ENCODE results near the gene WSCD1.

WSCD1 gene

DNA sequence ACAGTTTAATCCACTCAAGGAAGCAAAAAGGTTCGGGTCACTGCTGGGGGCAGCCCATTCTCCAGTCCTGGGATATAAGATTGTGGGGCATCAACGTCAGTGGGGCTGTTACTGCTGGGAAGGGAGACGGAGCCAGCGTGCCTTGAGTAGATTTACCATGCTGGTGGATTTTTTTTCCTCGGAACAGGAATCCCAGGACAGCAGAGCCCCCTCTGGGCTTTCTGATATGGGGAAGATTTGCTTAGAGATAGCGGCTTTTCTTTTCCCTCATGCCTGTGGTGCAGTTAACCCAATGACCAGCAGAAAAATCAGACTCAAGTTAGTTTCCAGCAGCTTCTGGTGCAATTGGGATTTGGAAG is 35.4 kb downstream of the WSCD1 start:
- no peak for DNase-seq (ENCODE audit: low read depth)
- H3K4me3 ChIP-seq (ENCODE audit: control insufficient read depth, low read depth, low read length) = no peak overlapping the region
- TF ChIP-seq, protein P1, sequence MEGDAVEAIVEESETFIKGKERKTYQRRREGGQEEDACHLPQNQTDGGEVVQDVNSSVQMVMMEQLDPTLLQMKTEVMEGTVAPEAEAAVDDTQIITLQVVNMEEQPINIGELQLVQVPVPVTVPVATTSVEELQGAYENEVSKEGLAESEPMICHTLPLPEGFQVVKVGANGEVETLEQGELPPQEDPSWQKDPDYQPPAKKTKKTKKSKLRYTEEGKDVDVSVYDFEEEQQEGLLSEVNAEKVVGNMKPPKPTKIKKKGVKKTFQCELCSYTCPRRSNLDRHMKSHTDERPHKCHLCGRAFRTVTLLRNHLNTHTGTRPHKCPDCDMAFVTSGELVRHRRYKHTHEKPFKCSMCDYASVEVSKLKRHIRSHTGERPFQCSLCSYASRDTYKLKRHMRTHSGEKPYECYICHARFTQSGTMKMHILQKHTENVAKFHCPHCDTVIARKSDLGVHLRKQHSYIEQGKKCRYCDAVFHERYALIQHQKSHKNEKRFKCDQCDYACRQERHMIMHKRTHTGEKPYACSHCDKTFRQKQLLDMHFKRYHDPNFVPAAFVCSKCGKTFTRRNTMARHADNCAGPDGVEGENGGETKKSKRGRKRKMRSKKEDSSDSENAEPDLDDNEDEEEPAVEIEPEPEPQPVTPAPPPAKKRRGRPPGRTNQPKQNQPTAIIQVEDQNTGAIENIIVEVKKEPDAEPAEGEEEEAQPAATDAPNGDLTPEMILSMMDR (IDR thresholded peaks at IDR 0.05; ENCODE audit: control insufficient read depth, insufficient read depth, low read depth, low read length, missing control alignments) = no peak

DNA sequence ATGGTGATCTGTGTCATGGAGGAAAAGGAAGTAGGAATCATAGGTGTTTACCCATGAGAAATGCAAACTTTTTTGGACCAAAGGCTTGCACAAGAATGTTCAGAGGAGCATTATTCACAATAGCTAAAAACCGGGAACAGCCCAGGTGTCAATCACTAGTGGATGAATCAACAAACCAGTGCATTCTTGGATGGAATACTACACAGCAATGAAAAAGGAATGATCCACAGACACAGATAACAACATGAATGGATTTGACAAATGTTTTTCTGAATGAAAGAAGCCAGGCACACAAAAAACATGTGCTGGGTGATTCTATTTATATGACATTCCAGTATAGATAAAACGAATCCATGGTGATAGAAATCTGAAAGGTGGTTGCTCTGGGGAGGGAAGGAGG is 36.0 kb downstream of the WSCD1 start:
- DNase-seq (ENCODE audit: low read depth) = no peak
- H3K4me3 ChIP-seq (ENCODE audit: control insufficient read depth, low read depth, low read length) = no peak overlapping the region
- TF ChIP-seq, protein P1 (IDR thresholded peaks at IDR 0.05; ENCODE audit: control insufficient read depth, insufficient read depth, low read depth, low read length, missing control alignments) = no peak

DNA sequence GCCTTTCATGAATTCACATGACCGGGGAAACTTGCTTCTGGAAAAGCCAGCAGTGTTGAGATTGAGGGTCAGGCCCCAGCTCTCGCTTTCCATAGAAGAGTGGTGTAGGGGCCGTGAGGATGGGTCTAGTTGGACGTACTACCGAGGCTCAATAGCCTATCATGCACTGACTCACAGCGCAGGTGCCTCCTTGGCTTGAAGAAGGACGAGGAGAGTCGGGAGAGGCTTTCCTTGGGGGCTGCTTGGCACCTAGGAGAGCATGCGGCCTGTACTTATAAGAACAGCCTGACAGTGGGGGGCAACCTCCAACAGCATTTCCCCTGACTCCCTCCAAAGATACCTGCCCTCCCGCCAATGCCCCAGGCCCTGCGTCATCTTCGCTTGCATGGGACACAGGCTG is 37.6 kb downstream of the WSCD1 start:
- no peak overlapping the region for H3K4me3 ChIP-seq (ENCODE audit: control insufficient read depth, low read depth, low read length)
- TF ChIP-seq, protein P1 (IDR thresholded peaks at IDR 0.05; ENCODE audit: control insufficient read depth, insufficient read depth, low read depth, low read length, missing control alignments) = no peak
- DNase-seq (ENCODE audit: low read depth) = no peak

DNA sequence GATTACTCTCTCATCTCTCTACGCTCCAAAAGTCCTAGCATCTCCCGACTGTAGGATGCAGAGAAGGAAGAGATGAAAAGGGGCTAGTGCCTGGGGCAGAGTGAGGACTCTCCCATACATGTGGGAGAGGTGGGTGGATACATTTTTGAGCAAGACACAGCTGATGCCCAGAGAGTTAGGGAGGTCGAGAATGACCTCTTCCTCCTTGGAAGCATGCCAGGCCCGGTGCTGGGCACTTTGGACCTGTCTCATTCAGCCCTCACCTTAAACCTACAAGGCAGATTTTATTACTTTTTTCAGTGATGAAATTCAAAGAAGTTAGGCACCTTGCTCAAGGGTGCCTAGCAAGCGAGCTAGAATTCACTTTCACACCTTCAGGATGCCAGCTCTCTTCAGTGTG is 38.2 kb downstream of the WSCD1 start:
- H3K4me3 ChIP-seq (ENCODE audit: control insufficient read depth, low read depth, low read length) = no peak overlapping the region
- TF ChIP-seq, protein P1 (IDR thresholded peaks at IDR 0.05; ENCODE audit: control insufficient read depth, insufficient read depth, low read depth, low read length, missing control alignments) = no peak
- DNase-seq (ENCODE audit: low read depth) = no peak

DNA sequence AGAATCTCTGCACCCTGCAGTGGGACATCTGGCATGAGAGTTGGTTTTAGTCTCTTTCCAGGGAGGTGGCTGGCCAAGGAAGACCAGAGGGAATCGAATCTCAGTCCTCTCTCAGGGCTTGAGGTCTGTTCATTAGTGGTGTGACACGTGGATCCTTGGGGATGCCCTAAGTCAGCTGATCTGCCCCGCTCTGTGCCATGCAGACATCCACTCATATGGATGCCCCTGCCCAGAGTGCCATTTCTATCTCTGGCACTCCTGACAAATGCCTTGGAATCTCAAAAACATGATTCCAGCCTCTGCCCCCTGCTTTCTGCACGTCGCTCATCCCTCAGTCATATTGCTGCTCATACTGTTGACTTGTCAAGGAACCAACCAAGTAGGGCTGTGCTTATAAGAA is 38.8 kb downstream of the WSCD1 start:
- TF ChIP-seq, protein P1 (IDR thresholded peaks at IDR 0.05; ENCODE audit: control insufficient read depth, insufficient read depth, low read depth, low read length, missing control alignments) = no peak
- DNase-seq (ENCODE audit: low read depth) = no peak
- H3K4me3 ChIP-seq (ENCODE audit: control insufficient read depth, low read depth, low read length) = no peak overlapping the region

DNA sequence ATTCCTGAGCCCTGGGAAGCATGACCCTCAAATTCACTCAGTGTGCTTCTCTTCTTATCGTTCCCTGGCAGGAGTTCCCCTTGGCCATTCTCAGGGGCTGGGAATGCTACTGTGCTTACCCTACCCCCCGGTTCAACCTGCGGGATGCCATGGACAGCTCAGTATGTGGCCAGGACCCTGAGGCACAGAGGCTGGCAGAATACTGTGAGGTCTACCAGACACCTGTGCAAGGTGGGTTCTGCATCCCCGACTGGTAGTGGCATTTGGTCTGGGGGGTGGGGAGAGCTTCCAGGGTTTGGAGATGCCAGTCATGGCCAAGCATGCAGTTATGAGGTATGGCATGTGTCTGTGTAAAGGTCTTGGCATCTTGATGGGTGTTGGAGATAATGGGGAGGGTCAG is 39.4 kb downstream of the WSCD1 start:
- TF ChIP-seq, protein P1 (IDR thresholded peaks at IDR 0.05; ENCODE audit: control insufficient read depth, insufficient read depth, low read depth, low read length, missing control alignments) = no peak

DNA sequence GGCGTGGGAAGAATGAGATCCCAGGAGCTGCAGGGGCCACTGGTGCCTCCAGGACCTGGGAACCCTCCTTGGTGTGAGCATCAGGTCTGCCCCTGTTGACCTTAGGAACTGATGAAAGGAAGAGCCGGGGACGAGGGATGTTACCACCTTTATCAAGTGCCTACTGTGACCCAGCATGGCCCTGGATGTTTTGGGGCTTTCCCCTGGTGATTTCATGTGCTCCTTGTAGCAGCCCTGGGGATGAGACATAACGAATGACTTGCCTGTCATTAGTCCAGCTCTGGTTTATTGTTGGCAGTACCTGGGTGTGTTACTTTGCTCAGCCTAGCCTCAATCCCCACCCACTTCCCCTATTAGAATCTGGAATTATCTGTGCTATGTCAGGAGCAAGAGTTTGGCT is 39.9 kb downstream of the WSCD1 start:
- no peak overlapping the region for H3K4me3 ChIP-seq (ENCODE audit: control insufficient read depth, low read depth, low read length)
- TF ChIP-seq, protein P1 (IDR thresholded peaks at IDR 0.05; ENCODE audit: control insufficient read depth, insufficient read depth, low read depth, low read length, missing control alignments) = no peak
- DNase-seq (ENCODE audit: low read depth) = no peak

More for the DNA sequence above, 39.4 kb downstream of the WSCD1 start:
- H3K4me3 ChIP-seq (ENCODE audit: control insufficient read depth, low read depth, low read length) = no peak overlapping the region
- DNase-seq (ENCODE audit: low read depth) = no peak
